ENCODE data around the gene CFAP157. TPM values are rescaled to one million over a fixed set of nuclear protein-coding genes. Genes with fewer than 3 reads are reported as not detected.

Gene CFAP157
- total and polyA plus RNA-seq, 2 donors (not counting 3 experiments of a cell fraction or from before 2014, with no cell fraction given), result 0.03 TPM; not detected in 1

GRCh38 chr9:127682351-127683136, 24.2 kb upstream of the CFAP157 start:
- H3K9me3 ChIP-seq (replicated peaks; ENCODE audit: control insufficient read depth, insufficient read depth, low read length), result no peaks in the 10 kb centered on the region
- intact Hi-C loops (cut with micrococcal nuclease) (no loop called here), dilution Hi-C loops (cut with MboI; ENCODE audit: extremely low pct_ligation_motif_present, low sequenced_read_pairs) (no loop called here)
- no peaks in the 10 kb centered on the region for H3K79me2 ChIP-seq (ENCODE audit: control insufficient read depth, insufficient read depth, low read length)
- H3K36me3 ChIP-seq (ENCODE audit: control insufficient read depth in 2 of 2, extremely low read depth in 1 of 2, insufficient read depth in 2 of 2, low read length in 2 of 2), result peaks cover 0 to 48% of the 10 kb centered on the region in 2 experiments
- POLR2A ChIA-PET, result no interaction called here
- FAIRE-seq (no peak), DNase-seq (ENCODE audit: low read depth, low spot score) (no peak)
- no peak overlapping the region for H3K4me3 ChIP-seq (replicated peaks in 1 of 3; ENCODE audit: insufficient read depth in 1 of 3, low read depth in 1 of 3, low read length in 3 of 3)
- H4K20me1 ChIP-seq (replicated peaks; ENCODE audit: control insufficient read depth, extremely low read depth, insufficient read depth, low read length), result no peaks in the 10 kb centered on the region
- no peak overlapping the region for H2AFZ ChIP-seq (ENCODE audit: low read depth, low read length)
- TF ChIP-seq MYC (IDR thresholded peaks at IDR 0.05; ENCODE audit: low read depth, low read length) (no peak), MAX (IDR thresholded peaks at IDR 0.05; ENCODE audit: insufficient read depth, insufficient read length) (no peak), CTCF (IDR thresholded peaks at IDR 0.05; ENCODE audit: extremely low read depth in 1 of 2, insufficient read depth in 1 of 2, low read depth in 1 of 2, low read length in 2 of 2) (no peak), FOS (IDR thresholded peaks at IDR 0.05; ENCODE audit: borderline replicate concordance, insufficient read depth, low read length) (no peak), EZH2 (IDR thresholded peaks at IDR 0.05; ENCODE audit: borderline replicate concordance, low read depth, low read length, severe bottlenecking) (no peak), POLR2A (IDR thresholded peaks at IDR 0.05; ENCODE audit: low read depth, low read length) (no peak), JUN (IDR thresholded peaks at IDR 0.05; ENCODE audit: borderline replicate concordance, insufficient read depth, insufficient read length, low read depth) (no peak), GATA2 (IDR thresholded peaks at IDR 0.05; ENCODE audit: insufficient read depth, insufficient read length, low read depth, low read length) (no peak), POLR2AphosphoS5 (IDR thresholded peaks at IDR 0.05; ENCODE audit: insufficient read depth, low read depth, low read length) (no peak)
- H3K9ac ChIP-seq (replicated peaks; ENCODE audit: extremely low read depth, insufficient read depth, low read length), result no peak overlapping the region
- no peak overlapping the region for H3K4me2 ChIP-seq (ENCODE audit: insufficient read depth, low read length)
- no TSS peak for BruUV-seq (replicated peaks)
- H3K27me3 ChIP-seq (ENCODE audit: control insufficient read depth in 2 of 2, insufficient read depth in 2 of 2, low read length in 2 of 2), result no peaks in the 10 kb centered on the region
- H3K4me1 ChIP-seq (ENCODE audit: control insufficient read depth, extremely low read depth, insufficient read depth, low read length), result no peaks in the 10 kb centered on the region
- no peak overlapping the region for H3K27ac ChIP-seq (ENCODE audit: insufficient read depth, low read depth, low read length)
- no peaks in the 10 kb centered on the region for H3K9me1 ChIP-seq (replicated peaks; ENCODE audit: control insufficient read depth, extremely low read depth, insufficient read depth, low read length)
- CTCF ChIA-PET, result interaction anchor here (1.3 to 1.9 kb wide), 3 partner anchors 37 to 71 kb away, joined by 3 to 6 read pairs (median 5); partner anchors contain the start of genes STXBP1 and TOR2A

Measured in endothelial cell of umbilical vein (primary cell).